Adrenal gland (tissue), 5 donors: ENCODE results near the gene MACROD2.

Experiments used
- CTCF ChIP-seq, 6 experiments: fragments of 450-650 bp in 4 of 6; fragments of 200-600 bp in 2 of 6; sonication (generic) in 1 of 6; IDR thresholded peaks; 1 replicate in 5 of 6; 2 replicates in 1 of 6; pipeline versions ENCODE4 v1.5.1 to v1.8.0; 2016 to 2021; ENCODE audit warnings: antibody characterized with exemption in 6 of 6, mild to moderate bottlenecking in 2 of 6, moderate library complexity in 1 of 6
- POLR2A ChIP-seq, 2 donors: fragments of 450-650 bp; IDR thresholded peaks; one replicate each; pipeline ENCODE4 v1.6.1; 2017; ENCODE audit warnings: antibody characterized with exemption in 2 of 2, mild to moderate bottlenecking in 2 of 2, moderate library complexity in 1 of 2
- donor health status: DM: no; HTN: no; CAD: no.

GRCh38 chr20:15455279-15455678, 1460.0 kb downstream of the MACROD2 start:
- TF ChIP-seq CTCF (IDR thresholded peaks at IDR 0.05) (no peak), POLR2A (IDR thresholded peaks at IDR 0.05) (no peak)
